Non-pigmented ciliary epithelial cell (primary cell): Measurements from ENCODE around the gene CLRN1.

Experiments used
- DNase-seq: peaks from one replicate; pipeline ENCODE4 v3.0.0-alpha.2; 2010; ENCODE audit warnings: low read depth

CLRN1 gene

GRCh38 chr3:150975086-150975991 lies 2.8 kb upstream of the CLRN1 start:
- DNase-seq: no peak

DNA sequence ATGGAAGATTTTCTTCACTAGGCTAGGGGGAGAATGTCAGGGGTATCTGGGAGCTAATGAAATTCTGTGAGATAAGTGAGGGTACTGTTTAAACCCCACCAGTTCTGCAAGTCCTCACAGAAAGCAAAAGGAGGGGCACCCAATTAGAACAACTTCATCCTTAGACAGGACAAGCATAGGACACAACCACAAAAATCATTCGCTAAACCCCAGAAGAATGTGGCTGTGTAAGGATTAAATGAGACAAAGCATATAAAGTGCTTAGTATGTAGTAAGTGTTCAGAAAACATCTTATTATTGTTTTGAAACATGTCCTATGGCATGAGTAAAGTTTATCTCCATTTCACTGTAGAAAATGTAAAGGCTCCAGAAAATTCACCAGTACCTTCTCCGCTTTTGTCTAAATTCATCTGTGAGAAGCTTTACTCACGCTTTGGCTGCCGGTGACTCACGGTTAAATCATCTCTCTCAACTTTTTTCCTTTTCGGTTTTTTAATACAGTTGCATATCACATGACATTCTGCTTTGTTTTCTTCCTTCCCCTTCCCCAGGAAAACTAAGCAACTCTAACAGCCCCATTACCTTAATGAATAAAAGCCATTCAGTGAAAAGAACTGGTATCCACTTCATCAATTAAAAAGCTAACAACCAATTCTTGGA lies 1.7 kb downstream of the CLRN1 start:
- peak; percentile 48 for DNase-seq

GRCh38 chr3:150968341-150969035 lies 4.0 kb downstream of the CLRN1 start:
- DNase-seq: no peak

DNA sequence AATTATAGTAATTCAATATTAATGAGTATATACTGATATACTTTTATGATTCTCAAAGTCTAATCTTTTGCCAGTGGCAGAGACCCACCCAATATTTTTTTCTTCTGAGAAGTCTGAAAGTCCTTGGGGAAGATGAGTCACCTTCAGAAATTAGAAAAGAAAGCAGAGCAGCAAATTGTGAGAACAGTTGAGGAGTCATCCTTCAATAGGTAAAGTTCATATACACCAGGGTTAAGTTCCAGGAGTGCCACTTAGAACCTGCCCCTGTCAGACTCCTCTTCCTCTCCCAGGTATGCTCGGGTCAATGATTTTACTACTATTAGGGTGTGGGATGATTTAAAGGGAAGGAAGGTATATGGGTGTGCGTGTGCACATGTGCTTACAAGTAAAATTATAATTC lies 7.1 kb downstream of the CLRN1 start:
- DNase-seq: no peak

- no peak for DNase-seq
These were observed 10.6 kb downstream of the CLRN1 start for GRCh38 chr3:150961949-150962348.

- DNase-seq: no peak
These were observed 11.5 kb downstream of the CLRN1 start for GRCh38 chr3:150960708-150961684.

DNA sequence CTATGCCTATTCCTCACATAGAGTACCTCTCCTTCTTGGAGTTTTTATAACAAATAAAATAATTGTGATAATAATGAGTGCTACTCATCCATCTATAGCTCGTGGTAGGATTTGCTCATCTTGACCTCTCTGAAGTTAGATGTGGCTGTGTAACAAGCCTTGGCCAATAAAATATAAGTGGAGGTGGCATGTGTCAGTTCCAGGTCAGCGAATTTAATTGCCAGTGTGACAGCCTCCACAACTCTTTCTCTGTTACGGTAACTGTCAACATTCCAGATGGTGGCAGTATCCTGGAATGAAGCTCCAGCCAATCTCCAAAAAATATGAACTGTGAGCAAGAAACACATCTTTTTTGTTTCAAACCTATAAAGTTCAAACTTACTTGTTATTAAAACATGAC lies 13.8 kb downstream of the CLRN1 start:
- no peak for DNase-seq

GRCh38 chr3:150956376-150956775 lies 16.2 kb downstream of the CLRN1 start:
- no peak for DNase-seq

DNA sequence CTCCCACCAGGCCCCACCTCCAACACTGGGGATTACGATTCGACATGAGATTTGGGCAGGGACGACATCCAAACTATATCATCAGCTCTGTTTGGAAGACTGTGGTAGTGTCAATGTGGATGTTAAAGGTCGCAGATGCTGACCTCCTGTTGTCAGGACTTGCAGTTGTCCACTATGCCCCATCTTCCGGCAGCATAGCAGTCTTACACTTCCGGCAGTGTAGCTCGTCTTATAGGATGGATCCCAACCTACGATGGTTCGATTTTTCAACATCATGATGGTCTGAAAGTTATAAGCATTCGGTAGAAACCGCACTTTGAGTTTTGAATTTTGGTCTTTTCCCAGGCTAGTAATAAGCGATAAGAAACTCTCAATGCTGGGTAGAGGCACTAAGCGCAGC lies 20.6 kb downstream of the CLRN1 start:
- DNase-seq: no peak

DNA sequence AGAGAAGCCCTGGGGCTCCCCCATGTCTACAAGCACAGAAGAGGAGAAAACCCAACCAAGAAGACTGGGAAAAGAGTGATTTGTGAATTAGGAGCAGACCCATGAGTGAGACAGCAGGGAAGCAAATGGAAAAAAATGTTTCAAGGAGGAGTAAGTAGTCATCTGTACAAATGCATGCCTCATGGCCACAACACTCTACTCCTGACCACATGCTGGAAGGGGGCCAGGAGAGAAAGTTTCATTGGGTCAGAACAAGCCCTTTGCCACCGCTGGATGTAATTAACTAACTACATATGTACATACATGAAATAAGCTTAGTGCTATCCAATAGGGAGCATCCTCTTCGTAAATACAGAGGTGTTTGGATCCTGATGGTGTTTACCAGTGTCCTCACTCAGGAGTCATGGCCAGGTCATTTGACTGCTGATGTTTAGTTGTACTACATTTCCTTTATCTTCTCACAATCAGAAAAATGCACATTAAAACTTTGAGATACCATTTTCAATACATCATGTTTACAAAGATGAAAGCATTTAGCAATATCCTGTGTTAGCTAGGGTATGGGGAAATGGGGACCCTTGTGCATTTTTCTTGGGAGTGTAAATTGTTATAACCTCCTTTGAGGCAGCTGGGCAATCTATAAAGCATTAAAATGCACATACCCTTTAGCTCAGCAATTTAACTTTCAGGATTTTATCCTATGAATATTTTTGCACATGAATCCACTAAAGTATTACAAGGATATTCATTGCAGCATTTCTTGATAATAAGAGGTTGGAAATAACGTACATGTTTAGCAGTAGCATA lies 27.1 kb downstream of the CLRN1 start:
- peak; percentile 73 for DNase-seq

DNA sequence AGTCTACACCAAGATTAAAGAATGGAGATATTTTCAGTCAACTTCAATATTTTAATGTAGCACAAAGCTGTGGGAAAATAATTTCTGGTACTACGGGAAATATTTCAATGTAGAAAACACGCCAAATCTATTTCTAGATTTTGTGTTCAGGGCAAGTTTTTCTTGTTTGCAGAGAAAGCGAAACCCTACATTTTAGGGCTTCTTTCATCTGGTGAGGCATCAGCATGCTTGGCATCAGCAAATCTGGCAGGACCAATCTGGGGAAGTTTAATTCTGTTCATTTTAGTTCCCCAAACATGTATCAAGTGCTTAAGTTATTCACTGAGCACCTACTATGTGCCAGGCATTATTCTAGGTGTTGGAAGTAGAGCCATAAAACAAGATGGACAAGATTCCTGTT lies 30.3 kb downstream of the CLRN1 start:
- DNase-seq: no peak

DNA sequence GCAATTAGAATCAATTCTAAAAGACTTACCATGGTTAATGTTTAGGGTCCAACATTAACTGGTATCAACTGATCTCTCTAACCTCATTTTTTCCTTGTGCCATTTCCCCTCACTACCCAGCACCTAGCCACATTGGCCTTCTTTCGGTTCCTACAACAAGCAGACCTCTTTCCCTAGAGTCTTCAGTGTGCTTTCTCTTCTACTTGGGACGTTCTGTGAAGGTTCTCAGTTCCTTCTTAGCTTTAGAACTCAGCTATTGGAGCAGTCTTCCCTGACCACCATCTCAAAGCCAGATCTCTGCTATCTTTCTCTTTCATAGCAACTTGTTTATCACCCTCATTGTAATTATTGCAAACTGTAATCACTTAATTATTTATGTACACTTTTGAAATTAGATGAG lies 35.8 kb downstream of the CLRN1 start:
- DNase-seq: no peak

GRCh38 chr3:150933473-150933995 lies 39.0 kb downstream of the CLRN1 start:
- no peak for DNase-seq

GRCh38 chr3:150931745-150932144 lies 40.8 kb downstream of the CLRN1 start:
- no peak for DNase-seq

GRCh38 chr3:150930839-150931238 lies 41.7 kb downstream of the CLRN1 start:
- DNase-seq: no peak

DNA sequence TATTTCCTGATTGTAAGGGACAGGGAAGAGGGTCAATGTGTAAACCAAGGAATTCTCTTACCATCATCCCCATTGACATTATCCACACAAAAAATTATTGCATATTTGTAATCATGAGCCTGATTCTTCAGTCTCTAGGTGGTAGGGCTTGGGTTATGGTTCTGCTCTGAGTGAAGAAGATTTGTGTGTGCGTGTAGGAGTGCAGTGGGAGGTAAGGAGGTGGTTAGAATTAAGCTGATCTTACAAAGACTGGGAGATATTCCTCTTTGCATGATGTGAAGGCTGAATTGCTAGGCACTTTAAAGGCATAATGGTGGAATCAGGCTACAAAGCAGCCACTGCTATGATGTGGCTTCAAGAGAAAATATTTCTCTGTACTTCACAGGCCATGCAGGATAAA lies 44.3 kb downstream of the CLRN1 start:
- no peak for DNase-seq

GRCh38 chr3:150926328-150926727 lies 46.2 kb downstream of the CLRN1 start:
- DNase-seq: no peak

GRCh38 chr3:150925751-150926201 lies 46.8 kb downstream of the CLRN1 start:
- DNase-seq: no peak

- DNase-seq: no peak
These were observed 49.9 kb downstream of the CLRN1 start for GRCh38 chr3:150922611-150923010.

GRCh38 chr3:150921209-150921608 lies 51.3 kb downstream of the CLRN1 start:
- no peak for DNase-seq
